WTC11 (cell line): Measurements from ENCODE around the gene FERMT2. TPM values are rescaled to one million over a fixed set of nuclear protein-coding genes. Genes with fewer than 3 reads are reported as not detected.

Experiments used
- ATAC-seq: fragments of 200-7000 bp; cut with Tn5 transposase; 2 replicates; pipeline ENCODE4 v1.10.0; 2021; ENCODE audit warnings: mild to moderate bottlenecking, moderate library complexity
- CTCF ChIA-PET: fragments of 300-600 bp; sonication (Branson Sonifier 250); formaldehyde crosslinking; loops from one replicate; lab custom pipeline; 2021; ENCODE audit warnings: antibody characterized with exemption; lab: Charles Lee
- POLR2A ChIA-PET: fragments of 350-600 bp; sonication (Branson Sonifier 250); formaldehyde crosslinking; loops from one replicate; lab custom pipeline; 2021; ENCODE audit warnings: antibody characterized with exemption; lab: Charles Lee
- DNase-seq: peaks from one replicate; pipeline ENCODE4 v3.0.0; 2021; ENCODE audit warnings: low spot score
- H3K27ac Mint-ChIP-seq: 2 replicates; pipeline ENCODE4 v1.8.0; 2021; ENCODE audit warnings: mixed read lengths
- H3K27me3 Mint-ChIP-seq: 2 replicates; pipeline ENCODE4 v1.8.0; 2021; ENCODE audit warnings: low read depth, mild to moderate bottlenecking, moderate library complexity, mixed read lengths
- H3K36me3 Mint-ChIP-seq: 2 replicates; pipeline ENCODE4 v1.8.0; 2021; ENCODE audit warnings: mixed read lengths
- H3K4me1 Mint-ChIP-seq: 2 replicates; pipeline ENCODE4 v1.8.0; 2022; ENCODE audit warnings: mixed read lengths
- H3K4me3 Mint-ChIP-seq: 2 replicates; pipeline ENCODE4 v1.8.0; 2021; ENCODE audit warnings: mild to moderate bottlenecking, moderate library complexity, mixed read lengths
- H3K9me3 Mint-ChIP-seq: 2 replicates; pipeline ENCODE4 v1.8.0; 2021; ENCODE audit warnings: mixed read lengths
- ATF1 ChIP-seq: sonication (generic); formaldehyde crosslinking; IDR thresholded peaks from 2 replicates; pipeline ENCODE4 v1.8.1; 2023; ENCODE audit warnings: mild to moderate bottlenecking, moderate library complexity, missing genetic modification reagents
- E2F5 ChIP-seq: sonication (generic); formaldehyde crosslinking; IDR thresholded peaks from 2 replicates; pipeline ENCODE4 v1.8.1; 2022; ENCODE audit warnings: mild to moderate bottlenecking, moderate library complexity, missing genetic modification reagents
- ESRRA ChIP-seq: sonication (generic); formaldehyde crosslinking; IDR thresholded peaks from 2 replicates; pipeline ENCODE4 v1.8.1; 2022; ENCODE audit warnings: mild to moderate bottlenecking, missing genetic modification reagents, borderline replicate concordance
- FOXK1 ChIP-seq: sonication (generic); formaldehyde crosslinking; IDR thresholded peaks from 2 replicates; pipeline ENCODE4 v1.8.0; 2022; ENCODE audit warnings: mild to moderate bottlenecking, moderate library complexity, missing genetic modification reagents
- GABPB1 ChIP-seq: sonication (generic); formaldehyde crosslinking; IDR thresholded peaks from 2 replicates; pipeline ENCODE4 v1.8.1; 2023; ENCODE audit warnings: mild to moderate bottlenecking, missing genetic modification reagents
- HMGXB4 ChIP-seq: sonication (generic); formaldehyde crosslinking; IDR thresholded peaks from 2 replicates; pipeline ENCODE4 v1.8.1; 2023; ENCODE audit warnings: mild to moderate bottlenecking, moderate library complexity, missing genetic modification reagents
- NR3C1 ChIP-seq: sonication (generic); formaldehyde crosslinking; conservative IDR thresholded peaks from 2 replicates; pipeline ENCODE4 v1.8.1; 2023; ENCODE audit warnings: low read depth, mild to moderate bottlenecking, missing genetic modification reagents
- SMAD4 ChIP-seq: sonication (generic); formaldehyde crosslinking; IDR thresholded peaks from 2 replicates; pipeline ENCODE4 v1.8.0; 2022; ENCODE audit warnings: mild to moderate bottlenecking, missing genetic modification reagents
- TCF7 ChIP-seq: sonication (generic); formaldehyde crosslinking; IDR thresholded peaks from 2 replicates; pipeline ENCODE4 v1.8.0; 2022; ENCODE audit warnings: mild to moderate bottlenecking, low read depth, missing genetic modification reagents, moderate library complexity
- TP53 ChIP-seq: sonication (generic); formaldehyde crosslinking; IDR thresholded peaks from 2 replicates; pipeline ENCODE4 v1.8.1; 2023; ENCODE audit warnings: mild to moderate bottlenecking, missing genetic modification reagents
- ZBTB43 ChIP-seq: sonication (generic); formaldehyde crosslinking; IDR thresholded peaks from 2 replicates; pipeline ENCODE4 v1.8.1; 2023; ENCODE audit warnings: mild to moderate bottlenecking, missing genetic modification reagents
- ZNF232 ChIP-seq: sonication (generic); formaldehyde crosslinking; IDR thresholded peaks from 2 replicates; pipeline ENCODE4 v1.8.0; 2022; ENCODE audit warnings: mild to moderate bottlenecking, missing genetic modification reagents
- total RNA-seq: library from RNA; stranded (reverse); gene quantifications from 3 replicates; pipeline ENCODE4 v1.2.3, GENCODE V29; 2021
- TF ChIP-seq, protein P1 (sequence below): fragments of 250-450 bp; sonication (Bioruptor Pico); conservative IDR thresholded peaks from 2 replicates; pipeline ENCODE4 v1.9.0; 2021; ENCODE audit warnings: mild to moderate bottlenecking
- TF ChIP-seq, protein P2 (sequence below): sonication (generic); formaldehyde crosslinking; IDR thresholded peaks from 2 replicates; pipeline ENCODE4 v1.8.0; 2023; ENCODE audit warnings: mild to moderate bottlenecking, missing genetic modification reagents
- TF ChIP-seq, protein P3 (sequence below): sonication (generic); formaldehyde crosslinking; IDR thresholded peaks from 2 replicates; pipeline ENCODE4 v1.8.0; 2022; ENCODE audit warnings: missing genetic modification reagents
- TF ChIP-seq, protein P4 (sequence below): sonication (generic); formaldehyde crosslinking; IDR thresholded peaks from 2 replicates; pipeline ENCODE4 v1.8.0; 2023; ENCODE audit warnings: missing genetic modification reagents

Gene FERMT2
- total RNA-seq, 1 experiment from 2014 or later: 92.8 TPM

DNA sequence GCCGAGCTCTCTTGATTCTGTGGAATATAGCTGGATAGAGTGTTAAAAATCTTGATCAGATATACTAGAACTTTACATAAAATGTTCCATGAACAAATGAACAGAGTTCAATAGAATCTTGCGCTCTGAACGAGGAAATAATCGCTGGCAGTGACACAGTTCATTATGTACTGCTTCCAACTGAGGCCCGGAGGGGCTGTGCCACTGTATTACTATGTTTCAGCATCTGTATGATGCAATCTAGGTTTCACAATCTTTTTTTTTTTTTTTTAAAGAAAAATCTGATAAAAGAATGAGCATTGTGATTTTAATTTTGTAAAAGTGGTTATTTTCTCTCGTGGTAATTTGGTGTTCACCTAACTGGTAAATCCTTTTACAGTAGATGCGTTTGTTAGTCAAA is 77.2 kb downstream of the FERMT2 start:
- Mint-ChIP-seq H3K9me3 (no peaks in the 10 kb centered on the region), H3K27ac (peak overlapping the region; percentile 86)
- TF ChIP-seq HMGXB4 (no peak), ZBTB43 (CRISPR knock-in tag) (no peak), ATF1 (CRISPR knock-in tag) (no peak), ZNF232 (CRISPR knock-in tag) (no peak), GABPB1 (peak; percentile 59), ESRRA (CRISPR knock-in tag) (no peak), FOXK1 (no peak)
- TF ChIP-seq, protein P1, sequence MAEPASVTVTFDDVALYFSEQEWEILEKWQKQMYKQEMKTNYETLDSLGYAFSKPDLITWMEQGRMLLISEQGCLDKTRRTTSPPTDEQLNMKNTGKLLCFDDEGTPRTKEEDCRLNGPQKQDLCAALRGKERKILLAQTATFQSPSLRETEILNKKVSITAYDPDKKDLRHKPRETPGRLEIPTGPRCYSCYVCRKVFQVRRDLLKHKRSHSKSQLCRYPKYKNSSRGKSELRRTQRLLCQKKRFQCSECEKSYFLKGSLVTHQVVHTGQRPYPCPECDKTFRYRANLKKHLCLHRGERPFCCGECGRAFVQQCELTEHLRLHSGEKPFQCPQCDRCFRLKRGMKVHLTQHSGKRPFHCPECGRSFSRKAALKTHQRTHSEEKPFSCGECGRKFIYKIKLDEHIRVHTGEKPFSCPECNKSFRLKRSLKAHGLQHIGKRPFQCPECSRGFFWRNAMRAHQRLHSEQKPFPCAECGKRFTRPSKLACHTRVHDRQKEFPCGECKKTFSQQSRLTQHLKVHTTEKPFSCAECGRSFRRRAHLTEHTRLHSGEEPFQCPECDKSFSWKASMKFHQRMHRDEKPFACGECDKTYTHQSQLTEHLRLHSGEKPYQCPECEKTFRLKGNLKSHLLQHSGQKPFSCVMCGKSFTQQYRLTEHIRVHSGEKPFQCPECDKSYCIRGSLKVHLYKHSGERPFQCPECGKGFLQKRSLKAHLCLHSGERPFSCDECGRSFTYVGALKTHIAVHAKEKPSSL (CRISPR knock-in tag): no peak
- TF ChIP-seq, protein P2, sequence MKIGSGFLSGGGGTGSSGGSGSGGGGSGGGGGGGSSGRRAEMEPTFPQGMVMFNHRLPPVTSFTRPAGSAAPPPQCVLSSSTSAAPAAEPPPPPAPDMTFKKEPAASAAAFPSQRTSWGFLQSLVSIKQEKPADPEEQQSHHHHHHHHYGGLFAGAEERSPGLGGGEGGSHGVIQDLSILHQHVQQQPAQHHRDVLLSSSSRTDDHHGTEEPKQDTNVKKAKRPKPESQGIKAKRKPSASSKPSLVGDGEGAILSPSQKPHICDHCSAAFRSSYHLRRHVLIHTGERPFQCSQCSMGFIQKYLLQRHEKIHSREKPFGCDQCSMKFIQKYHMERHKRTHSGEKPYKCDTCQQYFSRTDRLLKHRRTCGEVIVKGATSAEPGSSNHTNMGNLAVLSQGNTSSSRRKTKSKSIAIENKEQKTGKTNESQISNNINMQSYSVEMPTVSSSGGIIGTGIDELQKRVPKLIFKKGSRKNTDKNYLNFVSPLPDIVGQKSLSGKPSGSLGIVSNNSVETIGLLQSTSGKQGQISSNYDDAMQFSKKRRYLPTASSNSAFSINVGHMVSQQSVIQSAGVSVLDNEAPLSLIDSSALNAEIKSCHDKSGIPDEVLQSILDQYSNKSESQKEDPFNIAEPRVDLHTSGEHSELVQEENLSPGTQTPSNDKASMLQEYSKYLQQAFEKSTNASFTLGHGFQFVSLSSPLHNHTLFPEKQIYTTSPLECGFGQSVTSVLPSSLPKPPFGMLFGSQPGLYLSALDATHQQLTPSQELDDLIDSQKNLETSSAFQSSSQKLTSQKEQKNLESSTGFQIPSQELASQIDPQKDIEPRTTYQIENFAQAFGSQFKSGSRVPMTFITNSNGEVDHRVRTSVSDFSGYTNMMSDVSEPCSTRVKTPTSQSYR: no peak
- TF ChIP-seq, all 79 proteins: peak for 1
- Mint-ChIP-seq H3K4me3 (peak overlapping the region; percentile 35), H3K4me1 (peaks cover 71% of the 10 kb centered on the region), H3K36me3 (peaks cover 34% of the 10 kb centered on the region), H3K27me3 (no peaks in the 10 kb centered on the region)
- CTCF ChIA-PET: no interaction called here
- DNase-seq: no peak
- POLR2A ChIA-PET: no interaction called here
- no peak for ATAC-seq

GRCh38 chr14:52873065-52873464 is 77.8 kb downstream of the FERMT2 start:
- peak overlapping the region; percentile 81 for H3K27ac Mint-ChIP-seq
- no peaks in the 10 kb centered on the region for H3K9me3 Mint-ChIP-seq
- H3K36me3 Mint-ChIP-seq: peaks cover 32% of the 10 kb centered on the region
- POLR2A ChIA-PET: no interaction called here
- DNase-seq (no peak), ATAC-seq (peak; percentile 83)
- peak overlapping the region; percentile 35 for H3K4me3 Mint-ChIP-seq
- peaks cover 68% of the 10 kb centered on the region for H3K4me1 Mint-ChIP-seq
- H3K27me3 Mint-ChIP-seq: no peaks in the 10 kb centered on the region
- TF ChIP-seq, protein P2: no peak
- no peak for TF ChIP-seq NR3C1 (CRISPR knock-in tag)
- TF ChIP-seq, all 79 proteins: peak for 0
- CTCF ChIA-PET: no interaction called here

DNA sequence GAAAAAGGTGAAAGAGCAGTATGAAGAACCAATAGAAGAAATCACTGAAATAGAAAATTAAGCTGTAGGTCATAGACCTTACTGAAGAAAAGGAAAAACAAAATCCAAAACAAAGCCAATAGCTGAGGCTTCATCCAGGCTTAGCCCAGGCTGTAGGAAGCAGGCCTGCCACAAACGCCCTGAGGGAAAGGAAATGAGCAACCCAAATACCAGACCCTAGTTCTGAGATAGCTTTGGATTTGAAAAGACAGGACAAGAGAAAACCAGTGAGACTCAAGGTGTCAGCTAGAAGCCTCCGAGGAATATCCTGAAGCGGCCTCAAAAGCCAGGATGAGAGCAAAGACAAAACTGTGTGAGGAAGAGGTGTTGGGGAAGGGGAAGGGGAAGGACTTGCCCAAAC is 79.2 kb downstream of the FERMT2 start:
- CTCF ChIA-PET: no interaction called here
- TF ChIP-seq E2F5 (CRISPR knock-in tag): no peak
- no peak for TF ChIP-seq TCF7 (CRISPR knock-in tag)
- no peak for TF ChIP-seq TP53
- TF ChIP-seq, protein P3, sequence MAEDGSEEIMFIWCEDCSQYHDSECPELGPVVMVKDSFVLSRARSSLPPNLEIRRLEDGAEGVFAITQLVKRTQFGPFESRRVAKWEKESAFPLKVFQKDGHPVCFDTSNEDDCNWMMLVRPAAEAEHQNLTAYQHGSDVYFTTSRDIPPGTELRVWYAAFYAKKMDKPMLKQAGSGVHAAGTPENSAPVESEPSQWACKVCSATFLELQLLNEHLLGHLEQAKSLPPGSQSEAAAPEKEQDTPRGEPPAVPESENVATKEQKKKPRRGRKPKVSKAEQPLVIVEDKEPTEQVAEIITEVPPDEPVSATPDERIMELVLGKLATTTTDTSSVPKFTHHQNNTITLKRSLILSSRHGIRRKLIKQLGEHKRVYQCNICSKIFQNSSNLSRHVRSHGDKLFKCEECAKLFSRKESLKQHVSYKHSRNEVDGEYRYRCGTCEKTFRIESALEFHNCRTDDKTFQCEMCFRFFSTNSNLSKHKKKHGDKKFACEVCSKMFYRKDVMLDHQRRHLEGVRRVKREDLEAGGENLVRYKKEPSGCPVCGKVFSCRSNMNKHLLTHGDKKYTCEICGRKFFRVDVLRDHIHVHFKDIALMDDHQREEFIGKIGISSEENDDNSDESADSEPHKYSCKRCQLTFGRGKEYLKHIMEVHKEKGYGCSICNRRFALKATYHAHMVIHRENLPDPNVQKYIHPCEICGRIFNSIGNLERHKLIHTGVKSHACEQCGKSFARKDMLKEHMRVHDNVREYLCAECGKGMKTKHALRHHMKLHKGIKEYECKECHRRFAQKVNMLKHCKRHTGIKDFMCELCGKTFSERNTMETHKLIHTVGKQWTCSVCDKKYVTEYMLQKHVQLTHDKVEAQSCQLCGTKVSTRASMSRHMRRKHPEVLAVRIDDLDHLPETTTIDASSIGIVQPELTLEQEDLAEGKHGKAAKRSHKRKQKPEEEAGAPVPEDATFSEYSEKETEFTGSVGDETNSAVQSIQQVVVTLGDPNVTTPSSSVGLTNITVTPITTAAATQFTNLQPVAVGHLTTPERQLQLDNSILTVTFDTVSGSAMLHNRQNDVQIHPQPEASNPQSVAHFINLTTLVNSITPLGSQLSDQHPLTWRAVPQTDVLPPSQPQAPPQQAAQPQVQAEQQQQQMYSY (CRISPR knock-in tag): no peak
- TF ChIP-seq SMAD4 (CRISPR knock-in tag): no peak
- TF ChIP-seq, protein P4, sequence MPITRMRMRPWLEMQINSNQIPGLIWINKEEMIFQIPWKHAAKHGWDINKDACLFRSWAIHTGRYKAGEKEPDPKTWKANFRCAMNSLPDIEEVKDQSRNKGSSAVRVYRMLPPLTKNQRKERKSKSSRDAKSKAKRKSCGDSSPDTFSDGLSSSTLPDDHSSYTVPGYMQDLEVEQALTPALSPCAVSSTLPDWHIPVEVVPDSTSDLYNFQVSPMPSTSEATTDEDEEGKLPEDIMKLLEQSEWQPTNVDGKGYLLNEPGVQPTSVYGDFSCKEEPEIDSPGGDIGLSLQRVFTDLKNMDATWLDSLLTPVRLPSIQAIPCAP (CRISPR knock-in tag): no peak

More for the DNA sequence above, 79.2 kb downstream of the FERMT2 start:
- no peak for ATAC-seq
- POLR2A ChIA-PET: no interaction called here
- peaks cover 32% of the 10 kb centered on the region for H3K36me3 Mint-ChIP-seq
- H3K27me3 Mint-ChIP-seq: no peaks in the 10 kb centered on the region
- no peaks in the 10 kb centered on the region for H3K9me3 Mint-ChIP-seq
- H3K4me3 Mint-ChIP-seq: no peak overlapping the region; the same call in 1 of the 2 replicates
- DNase-seq: no peak
- peaks cover 54% of the 10 kb centered on the region for H3K4me1 Mint-ChIP-seq
- peak overlapping the region; percentile 88 for H3K27ac Mint-ChIP-seq
